HFFc6 (cell line): ENCODE results near the gene SYMPK. TPM values are rescaled to one million over a fixed set of nuclear protein-coding genes. Genes with fewer than 3 reads are reported as not detected.

Experiments
- DNase-seq: peaks from one replicate; pipeline ENCODE4 v3.0.0-alpha.2; 2018
- H3K27ac Mint-ChIP-seq: 2 replicates; pipeline ENCODE4 v1.8.0; 2020; ENCODE audit warnings: mild to moderate bottlenecking, mixed read lengths
- H3K27me3 Mint-ChIP-seq: 2 replicates; pipeline ENCODE4 v1.8.0; 2021; ENCODE audit warnings: mild to moderate bottlenecking, moderate library complexity, mixed read lengths; ENCODE audit not compliant: insufficient read depth
- H3K36me3 Mint-ChIP-seq: 2 replicates; pipeline ENCODE4 v1.8.0; 2021; ENCODE audit warnings: low read depth, mixed read lengths
- H3K4me1 Mint-ChIP-seq: 2 replicates; pipeline ENCODE4 v1.8.0; 2020; ENCODE audit warnings: low read depth, mixed read lengths
- H3K4me3 Mint-ChIP-seq: 2 replicates; pipeline ENCODE4 v1.8.0; 2020; ENCODE audit warnings: mild to moderate bottlenecking, moderate library complexity, mixed read lengths
- H3K9me3 Mint-ChIP-seq: 2 replicates; pipeline ENCODE4 v1.8.0; 2020; ENCODE audit warnings: mild to moderate bottlenecking, mixed read lengths
- total RNA-seq, 6 experiments: library from RNA; stranded (reverse); fragmentation: NEBNext Ultra II Directional; extraction: Animal tissue kit (Norgen Biotek cat#: 25700); gene quantifications; 2 replicates in 1 of 6; 3 replicates in 5 of 6; pipeline ENCODE4 v1.2.3, GENCODE V29; 2021
- TF ChIP-seq, protein P1 (sequence below): fragments of 200-600 bp; sonication (generic); IDR thresholded peaks from 2 replicates; pipeline ENCODE4 v1.5.0; 2021; ENCODE audit warnings: antibody characterized with exemption, mild to moderate bottlenecking

SYMPK gene
- total RNA-seq, 6 experiments from 2014 or later = 59.6 to 74.8 (median 66.0) TPM

DNA sequence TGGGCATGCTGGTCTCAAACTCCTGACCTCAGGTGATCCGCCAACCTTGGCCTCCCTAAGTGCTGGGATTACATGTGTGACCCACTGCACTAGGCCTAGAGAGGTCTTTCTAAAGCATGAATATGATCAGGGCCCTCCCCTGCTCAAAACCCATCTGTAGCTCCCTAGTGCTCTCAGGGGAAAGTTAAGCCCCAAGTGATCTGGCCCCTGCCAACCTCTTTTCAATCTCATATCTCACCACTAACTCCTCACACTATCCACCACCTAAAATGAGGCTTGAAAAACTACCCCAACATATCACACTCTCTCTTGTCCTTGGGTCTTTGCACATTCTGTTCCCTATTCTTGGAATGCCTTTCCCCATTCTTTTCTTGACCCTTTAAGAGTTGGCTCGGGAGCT, 68.3 kb downstream of the SYMPK start:
- TF ChIP-seq, protein P1, sequence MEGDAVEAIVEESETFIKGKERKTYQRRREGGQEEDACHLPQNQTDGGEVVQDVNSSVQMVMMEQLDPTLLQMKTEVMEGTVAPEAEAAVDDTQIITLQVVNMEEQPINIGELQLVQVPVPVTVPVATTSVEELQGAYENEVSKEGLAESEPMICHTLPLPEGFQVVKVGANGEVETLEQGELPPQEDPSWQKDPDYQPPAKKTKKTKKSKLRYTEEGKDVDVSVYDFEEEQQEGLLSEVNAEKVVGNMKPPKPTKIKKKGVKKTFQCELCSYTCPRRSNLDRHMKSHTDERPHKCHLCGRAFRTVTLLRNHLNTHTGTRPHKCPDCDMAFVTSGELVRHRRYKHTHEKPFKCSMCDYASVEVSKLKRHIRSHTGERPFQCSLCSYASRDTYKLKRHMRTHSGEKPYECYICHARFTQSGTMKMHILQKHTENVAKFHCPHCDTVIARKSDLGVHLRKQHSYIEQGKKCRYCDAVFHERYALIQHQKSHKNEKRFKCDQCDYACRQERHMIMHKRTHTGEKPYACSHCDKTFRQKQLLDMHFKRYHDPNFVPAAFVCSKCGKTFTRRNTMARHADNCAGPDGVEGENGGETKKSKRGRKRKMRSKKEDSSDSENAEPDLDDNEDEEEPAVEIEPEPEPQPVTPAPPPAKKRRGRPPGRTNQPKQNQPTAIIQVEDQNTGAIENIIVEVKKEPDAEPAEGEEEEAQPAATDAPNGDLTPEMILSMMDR = no peak
- Mint-ChIP-seq H3K27me3 (no peaks in the 10 kb centered on the region; the same call in 1 of the 2 replicates), H3K27ac (no peak overlapping the region; the same call in 1 of the 2 replicates), H3K36me3 (peaks cover 15% of the 10 kb centered on the region), H3K4me3 (no peak overlapping the region), H3K4me1 (peaks cover 38% of the 10 kb centered on the region), H3K9me3 (no peaks in the 10 kb centered on the region)
- DNase-seq = no peak

DNA sequence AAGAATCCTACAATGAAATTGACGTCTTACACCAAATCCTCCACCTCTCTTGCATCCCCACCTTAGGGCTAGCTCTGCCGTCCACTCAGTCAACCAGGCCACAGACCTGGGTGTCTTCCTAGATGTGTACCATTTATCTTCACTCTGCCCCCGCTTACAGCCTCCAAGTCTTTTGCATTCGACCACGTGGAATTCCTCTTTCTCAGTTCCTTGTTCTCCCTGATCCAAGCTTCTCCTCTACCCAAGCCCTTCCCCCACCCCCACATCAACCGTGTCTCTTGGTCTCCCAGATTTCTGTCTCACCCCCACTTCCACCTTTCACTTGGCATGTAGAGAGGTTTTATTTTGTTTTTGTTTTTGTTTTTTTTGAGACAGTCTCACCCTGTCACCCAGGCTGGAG, 69.1 kb downstream of the SYMPK start:
- Mint-ChIP-seq H3K4me3 (no peak overlapping the region), H3K36me3 (peaks cover 20% of the 10 kb centered on the region), H3K27ac (peak overlapping the region; percentile 90), H3K27me3 (no peaks in the 10 kb centered on the region; the same call in 1 of the 2 replicates), H3K4me1 (peaks cover 31% of the 10 kb centered on the region), H3K9me3 (no peaks in the 10 kb centered on the region)
- DNase-seq = no peak
- TF ChIP-seq, protein P1 = no peak

DNA sequence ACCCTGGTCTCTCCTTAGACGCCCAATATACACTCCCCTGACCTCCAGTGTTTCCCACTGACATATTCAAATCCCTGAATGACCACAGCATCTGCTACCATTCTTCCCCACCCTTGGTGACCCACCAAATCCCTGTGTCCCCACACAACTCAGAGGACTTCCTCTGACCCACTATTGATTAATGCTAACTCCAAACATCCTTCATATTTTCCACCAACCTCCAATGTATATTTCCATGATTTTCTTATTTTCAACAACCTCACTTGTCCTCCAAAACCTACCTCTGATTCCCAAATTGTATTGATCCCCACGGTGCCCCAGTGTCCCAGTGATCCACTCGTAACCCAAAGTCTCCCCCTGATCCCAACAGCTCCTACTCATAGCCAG, 69.8 kb downstream of the SYMPK start:
- no peaks in the 10 kb centered on the region; the same call in 1 of the 2 replicates for H3K27me3 Mint-ChIP-seq
- DNase-seq = no peak
- TF ChIP-seq, protein P1 = no peak
- H3K9me3 Mint-ChIP-seq = no peaks in the 10 kb centered on the region
- H3K4me3 Mint-ChIP-seq = peak overlapping the region; percentile 65
- H3K36me3 Mint-ChIP-seq = peaks cover 27% of the 10 kb centered on the region
- peak overlapping the region; percentile 90 for H3K27ac Mint-ChIP-seq
- peaks cover 27% of the 10 kb centered on the region for H3K4me1 Mint-ChIP-seq

DNA sequence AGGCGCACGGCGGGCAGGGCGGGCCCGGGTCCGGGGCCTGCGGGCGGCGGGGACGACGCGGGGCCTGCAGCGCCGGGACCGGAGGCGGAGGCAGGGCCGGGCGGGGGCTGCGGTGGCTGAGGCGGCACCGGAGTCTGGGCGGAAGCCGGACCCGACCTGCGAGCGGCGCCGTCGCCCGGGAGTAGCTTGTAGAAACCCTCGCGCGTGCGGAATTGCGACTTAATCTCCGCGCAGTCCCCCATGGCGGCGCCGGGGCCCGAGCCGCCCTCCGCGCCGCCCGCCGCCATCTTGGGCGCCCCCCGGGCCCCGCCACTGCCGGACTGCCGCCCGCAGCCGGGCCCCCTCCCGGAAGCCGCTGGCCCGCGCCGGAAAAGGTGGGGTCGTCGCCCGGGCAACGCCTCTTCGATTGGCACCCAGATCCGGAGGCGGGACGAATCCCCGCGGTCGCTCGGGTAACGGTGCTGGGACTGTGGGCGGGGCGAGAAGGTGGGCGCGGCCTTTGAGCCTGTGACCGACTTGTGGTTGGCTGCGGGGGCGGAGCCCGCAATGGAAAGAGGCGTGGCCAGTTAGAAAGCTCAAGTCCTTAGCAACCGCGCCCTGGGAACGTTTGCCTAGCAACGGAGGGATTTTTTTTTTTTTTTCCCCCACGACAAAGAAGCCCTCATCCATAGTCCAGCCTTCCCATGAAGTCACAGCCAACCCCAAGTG, 70.3 kb downstream of the SYMPK start, which contains the start of gene DMWD:
DMWD (minus strand) TSS at position 376 of the 708 bp plus-strand sequence; CDS start at position 287, 89 bp downstream.
- peak; percentile 99 for DNase-seq
- TF ChIP-seq, protein P1 = no peak
- peak within 1 kb of the TSS; percentile 99 for H3K4me3 Mint-ChIP-seq
- H3K27me3 Mint-ChIP-seq = peaks cover under 1% of the 10 kb centered on the region
- peaks cover 33% of the 10 kb centered on the region for H3K36me3 Mint-ChIP-seq
- peaks cover 27% of the 10 kb centered on the region for H3K4me1 Mint-ChIP-seq
- no peaks in the 10 kb centered on the region for H3K9me3 Mint-ChIP-seq
- peak within 1 kb of the TSS; percentile 90 for H3K27ac Mint-ChIP-seq

DNA sequence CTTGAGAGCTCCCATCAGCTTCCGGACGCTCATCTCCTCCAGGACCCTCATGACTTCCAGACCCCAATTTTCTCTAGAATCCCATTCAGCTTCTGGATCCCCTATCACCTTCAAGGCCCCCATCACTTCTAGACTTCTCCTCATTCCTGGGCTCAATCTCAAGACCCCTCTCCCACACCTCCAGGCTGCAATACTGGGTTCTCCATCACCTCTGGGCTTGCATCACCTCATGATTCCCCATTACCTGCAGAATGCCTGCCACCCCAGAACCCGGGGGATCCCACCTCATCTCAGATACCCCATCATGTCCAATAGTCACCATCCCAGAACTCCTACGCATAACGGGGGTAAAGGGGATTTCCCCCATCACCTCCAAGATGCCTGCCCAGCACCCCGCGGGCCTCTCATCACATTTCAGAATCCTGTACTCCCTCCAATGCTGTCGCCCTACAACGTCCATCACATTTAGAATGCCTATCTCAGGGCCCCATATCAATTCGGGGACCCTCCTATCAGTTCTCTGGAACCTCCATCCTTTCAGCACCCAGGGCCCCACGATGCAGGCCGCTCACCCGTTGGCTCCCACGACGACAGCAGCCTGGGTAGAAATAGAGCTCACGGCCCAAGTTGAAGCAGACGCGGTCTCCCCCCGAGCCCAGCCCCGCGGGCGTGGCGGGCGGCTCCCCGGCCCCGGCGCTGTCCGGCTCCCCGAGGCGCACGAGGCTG, 71.0 kb downstream of the SYMPK start:
- peaks cover 2% of the 10 kb centered on the region for H3K27me3 Mint-ChIP-seq
- H3K36me3 Mint-ChIP-seq = peaks cover 36% of the 10 kb centered on the region
- peaks cover 27% of the 10 kb centered on the region for H3K4me1 Mint-ChIP-seq
- TF ChIP-seq, protein P1 = no peak
- DNase-seq = no peak
- H3K27ac Mint-ChIP-seq = peak overlapping the region; percentile 90
- peak overlapping the region; percentile 99 for H3K4me3 Mint-ChIP-seq
- H3K9me3 Mint-ChIP-seq = no peaks in the 10 kb centered on the region
